GM12801 (cell line): ENCODE results near the gene SLC2A10.

ENCODE experiments used
- TF ChIP-seq, protein P1 (sequence below): IDR thresholded peaks from one replicate; pipeline ENCODE4 v1.5.1; 2011; ENCODE audit warnings: control low read depth; ENCODE audit not compliant: insufficient read length; ENCODE audit errors: extremely low read depth

Gene SLC2A10

DNA sequence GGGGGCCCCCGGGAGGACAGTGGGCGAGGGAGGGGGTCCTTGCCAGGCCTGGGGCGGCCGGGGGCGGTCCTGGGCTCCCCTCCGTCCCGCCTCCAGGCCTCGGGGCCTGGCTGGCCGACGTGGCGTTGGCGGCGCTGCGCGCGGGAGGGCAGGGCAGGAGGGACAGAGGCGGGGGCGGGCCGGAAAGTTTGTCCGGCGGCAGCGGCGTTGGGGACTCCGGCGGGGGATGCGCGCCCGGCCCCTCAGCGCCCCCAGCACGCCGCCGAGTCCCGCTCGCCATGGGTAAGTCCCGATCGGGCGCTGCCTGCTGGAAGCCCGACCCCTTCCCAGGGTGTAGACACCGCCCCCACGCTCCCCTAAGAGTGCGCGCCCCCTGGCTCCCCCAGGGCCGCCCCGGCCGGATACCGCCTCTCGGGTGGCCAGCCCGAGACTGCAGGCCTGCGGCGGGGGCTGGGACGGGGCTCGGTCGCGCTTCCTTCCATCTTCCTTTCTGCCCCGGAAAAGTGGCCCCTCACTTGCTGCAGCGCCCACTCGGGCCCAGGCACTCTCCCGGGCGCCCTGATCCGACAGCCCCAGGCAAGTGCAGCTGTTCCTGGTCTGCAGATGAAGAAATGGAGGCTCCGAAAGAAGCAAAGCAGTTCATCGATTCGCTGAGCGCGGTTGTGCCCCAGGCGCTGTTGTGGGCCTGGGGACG lies at the start of gene SLC2A10:
Gene SLC2A10, plus strand, starts transcription at position 191 of the 694 bp plus-strand sequence. Its CDS starts 88 bp downstream, at position 279.
- TF ChIP-seq, protein P1, sequence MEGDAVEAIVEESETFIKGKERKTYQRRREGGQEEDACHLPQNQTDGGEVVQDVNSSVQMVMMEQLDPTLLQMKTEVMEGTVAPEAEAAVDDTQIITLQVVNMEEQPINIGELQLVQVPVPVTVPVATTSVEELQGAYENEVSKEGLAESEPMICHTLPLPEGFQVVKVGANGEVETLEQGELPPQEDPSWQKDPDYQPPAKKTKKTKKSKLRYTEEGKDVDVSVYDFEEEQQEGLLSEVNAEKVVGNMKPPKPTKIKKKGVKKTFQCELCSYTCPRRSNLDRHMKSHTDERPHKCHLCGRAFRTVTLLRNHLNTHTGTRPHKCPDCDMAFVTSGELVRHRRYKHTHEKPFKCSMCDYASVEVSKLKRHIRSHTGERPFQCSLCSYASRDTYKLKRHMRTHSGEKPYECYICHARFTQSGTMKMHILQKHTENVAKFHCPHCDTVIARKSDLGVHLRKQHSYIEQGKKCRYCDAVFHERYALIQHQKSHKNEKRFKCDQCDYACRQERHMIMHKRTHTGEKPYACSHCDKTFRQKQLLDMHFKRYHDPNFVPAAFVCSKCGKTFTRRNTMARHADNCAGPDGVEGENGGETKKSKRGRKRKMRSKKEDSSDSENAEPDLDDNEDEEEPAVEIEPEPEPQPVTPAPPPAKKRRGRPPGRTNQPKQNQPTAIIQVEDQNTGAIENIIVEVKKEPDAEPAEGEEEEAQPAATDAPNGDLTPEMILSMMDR: no peak

DNA sequence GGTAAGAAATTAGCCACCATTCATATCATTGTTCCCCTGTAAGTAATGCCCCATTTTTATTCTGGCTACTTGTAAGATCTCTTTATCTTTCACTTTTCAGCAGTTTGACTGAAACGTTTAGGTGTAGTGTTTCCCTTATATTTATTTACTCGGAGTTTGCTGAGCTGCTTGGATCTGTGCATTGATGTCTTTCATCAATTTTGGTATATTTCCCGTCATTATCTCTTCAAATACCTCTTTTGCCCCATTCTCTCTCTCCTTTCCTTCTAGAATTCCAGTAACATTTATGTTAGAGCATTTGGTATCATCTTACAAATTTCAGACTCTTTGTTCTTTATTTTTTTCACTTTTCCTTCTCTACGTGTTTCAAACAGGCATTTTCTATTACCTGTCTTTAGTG lies 49.0 kb upstream of the SLC2A10 start:
- TF ChIP-seq, protein P1: no peak

DNA sequence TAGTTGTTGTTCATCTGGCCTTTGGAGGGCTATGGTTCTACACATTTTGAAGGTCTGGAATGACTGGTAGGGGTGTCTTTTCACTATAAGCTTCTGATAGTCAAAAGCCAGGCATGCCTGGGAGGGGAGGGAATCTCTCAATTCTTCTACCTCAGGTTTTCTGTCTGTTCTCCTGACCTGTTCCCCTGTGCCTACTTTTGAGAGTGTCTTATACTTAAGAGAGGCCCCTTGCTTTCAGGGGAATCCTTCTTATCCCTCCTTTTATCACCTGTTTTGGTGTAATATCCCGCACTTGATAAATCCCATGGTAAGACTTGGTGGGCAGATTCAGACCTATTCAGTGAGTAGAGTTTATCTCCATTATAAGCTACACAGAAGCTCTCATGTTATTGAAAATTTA lies 47.8 kb upstream of the SLC2A10 start:
- TF ChIP-seq, protein P1: no peak

DNA sequence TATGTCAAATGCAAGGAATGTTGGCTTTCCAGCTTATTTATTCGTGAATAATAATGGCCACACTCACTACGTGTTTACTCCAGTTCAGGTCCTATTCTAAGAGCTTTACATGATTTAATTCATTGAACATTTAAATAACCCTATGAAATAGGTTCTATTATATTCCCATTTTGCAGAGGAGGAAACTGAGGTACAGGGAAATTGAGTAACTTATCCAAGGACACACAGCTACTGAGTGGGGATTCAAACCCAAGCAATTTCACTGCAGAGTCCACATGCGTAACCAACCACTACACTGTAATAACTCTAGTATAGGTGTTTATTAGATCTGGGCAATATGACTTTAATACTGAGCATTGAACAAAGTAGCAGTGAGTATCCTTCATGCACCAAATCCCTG lies 45.9 kb upstream of the SLC2A10 start:
- TF ChIP-seq, protein P1: no peak

DNA sequence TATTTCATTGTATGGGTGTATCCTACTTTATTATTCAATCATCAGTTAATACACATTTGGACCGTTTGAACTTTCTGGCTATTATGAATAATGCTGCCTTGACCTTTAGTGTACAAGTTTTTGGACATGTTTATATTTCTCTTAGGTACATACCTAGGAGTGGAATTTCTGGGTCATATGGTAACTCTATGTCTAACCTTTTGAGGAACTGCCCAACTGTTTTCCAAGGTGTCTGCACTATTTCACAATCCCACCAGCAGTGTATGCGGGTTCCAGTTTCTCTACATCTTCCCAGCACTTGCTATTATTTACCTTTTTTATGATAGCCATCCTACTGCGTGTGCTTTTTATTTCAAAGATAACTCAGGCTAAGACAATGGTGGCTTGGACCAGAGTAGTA lies 43.8 kb upstream of the SLC2A10 start:
- TF ChIP-seq, protein P1: no peak

DNA sequence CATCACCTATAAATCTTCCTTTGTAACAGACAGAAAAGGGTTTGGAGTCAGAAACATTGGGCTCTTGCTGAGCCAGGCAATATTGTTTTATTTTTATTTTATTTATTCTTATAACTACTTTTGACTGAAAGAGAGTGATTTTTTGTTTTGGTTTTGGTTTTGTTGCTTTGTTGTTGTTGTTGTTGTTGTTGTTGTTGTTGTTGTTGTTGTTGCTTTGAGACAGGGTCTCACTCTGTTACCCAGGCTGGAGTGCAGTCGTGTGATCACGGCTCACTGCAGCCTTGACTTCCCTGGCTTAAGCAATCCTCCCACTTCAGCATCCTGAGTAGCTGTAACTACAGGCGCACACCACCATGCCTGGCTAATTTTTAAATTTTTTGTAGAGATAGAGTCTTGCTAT lies 43.1 kb upstream of the SLC2A10 start:
- TF ChIP-seq, protein P1: no peak

DNA sequence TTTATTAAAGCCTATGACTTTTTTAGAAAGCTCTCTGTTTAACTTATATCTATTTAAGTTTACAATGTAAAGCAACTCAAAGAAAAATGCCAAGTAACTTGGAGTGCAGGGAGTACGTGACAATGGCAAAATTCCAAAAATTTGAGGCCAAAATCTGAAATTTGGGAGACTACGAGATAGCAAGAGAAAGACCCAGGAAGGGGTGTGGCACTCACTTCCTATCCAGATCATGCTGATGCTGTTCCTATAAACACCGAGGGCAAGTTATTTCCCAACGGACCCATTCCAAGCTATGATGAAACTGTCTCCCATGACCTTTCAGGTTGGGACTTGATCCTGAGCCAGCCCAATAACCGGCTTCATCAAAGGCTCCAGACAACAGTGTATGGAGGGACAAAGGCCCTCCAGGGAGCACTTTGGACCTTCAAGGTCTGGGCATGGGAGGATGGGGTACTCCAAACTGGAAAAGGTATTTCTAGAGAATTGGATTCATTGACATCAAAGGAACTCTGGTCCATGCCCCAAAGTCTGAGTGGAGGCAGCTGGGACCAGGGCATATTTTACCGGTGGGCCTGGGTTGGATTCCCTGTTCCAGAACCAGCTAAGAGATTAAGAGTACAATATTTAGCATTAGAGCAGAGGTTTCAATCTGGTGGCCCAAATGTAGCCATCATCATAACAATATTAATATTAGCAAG lies 42.5 kb upstream of the SLC2A10 start:
- TF ChIP-seq, protein P1: no peak
